Left ventricle myocardium inferior (tissue), 1 donor: ENCODE measurements around the gene PPFIBP2. TPM values are rescaled to one million over a fixed set of nuclear protein-coding genes. Genes with fewer than 3 reads are reported as not detected.
A peak's percentile ranks its signal among the peaks of the same experiment; 100 is the strongest.

Experiments used
- DNase-seq: peaks from one replicate; pipeline ENCODE4 v3.0.0-alpha.2; 2020
- H3K27ac ChIP-seq: fragments of 200-600 bp; replicated peaks from 2 replicates; pipeline ENCODE4 v1.8.0; 2021
- H3K27me3 ChIP-seq: fragments of 200-600 bp; 2 replicates; pipeline ENCODE4 v1.8.0; 2021; ENCODE audit warnings: low read depth
- H3K36me3 ChIP-seq: fragments of 200-600 bp; 2 replicates; pipeline ENCODE4 v1.8.0; 2021
- H3K4me1 ChIP-seq: fragments of 200-600 bp; 2 replicates; pipeline ENCODE4 v1.8.0; 2021
- H3K4me3 ChIP-seq: fragments of 200-600 bp; 2 replicates; pipeline ENCODE4 v1.8.0; 2021; ENCODE audit warnings: mild to moderate bottlenecking, moderate library complexity
- H3K9me3 ChIP-seq: fragments of 200-600 bp; replicated peaks from 2 replicates; pipeline ENCODE4 v1.8.0; 2021
- intact Hi-C: fragments of 100-400 bp; cut with micrococcal nuclease; formaldehyde crosslinking; loops from one replicate; pipeline ENCODE4 v1.11.0; 2022
- total RNA-seq: library from RNA; stranded (reverse); fragmentation: NEBNext Ultra II Directional; extraction: Animal tissue kit (Norgen Biotek cat#: 25700); gene quantifications from one replicate; pipeline ENCODE4 v1.2.1, GENCODE V29; 2021
- TF ChIP-seq, protein P1 (sequence below): fragments of 200-600 bp; IDR thresholded peaks from 2 replicates; pipeline ENCODE4 v1.8.0; 2021; ENCODE audit warnings: antibody characterized with exemption, mild to moderate bottlenecking, borderline replicate concordance
- donor health status: DM: no; HTN: yes; CAD: no; lungs with severe emphysema.

Gene PPFIBP2
- total RNA-seq, 1 donor from 2014 or later = 19.2 TPM

DNA sequence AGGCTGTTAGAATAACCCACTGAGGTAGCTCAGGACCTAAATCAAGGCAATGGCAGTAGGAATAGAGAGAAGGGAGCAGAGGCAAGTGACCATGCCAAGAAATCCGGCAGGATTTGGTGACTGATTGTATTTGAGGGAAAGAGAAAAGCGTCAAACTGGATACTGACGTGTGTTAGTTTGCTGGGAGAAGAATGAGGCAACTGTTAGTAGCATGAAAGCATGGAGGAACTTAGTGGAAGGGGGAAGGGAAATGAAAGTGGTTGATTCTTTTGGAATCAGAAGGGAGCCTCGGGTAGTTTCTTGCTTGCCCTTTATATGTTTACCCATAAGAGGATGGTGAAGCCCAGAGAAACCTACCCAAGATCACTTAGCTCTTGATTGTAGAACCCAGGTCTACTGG is 8.3 kb downstream of the PPFIBP2 start:
- Histone ChIP-seq H3K27ac (no peak overlapping the region), H3K4me3 (no peak overlapping the region), H3K9me3 (no peaks in the 10 kb centered on the region), H3K27me3 (no peaks in the 10 kb centered on the region), H3K36me3 (no peaks in the 10 kb centered on the region), H3K4me1 (peaks cover 26% of the 10 kb centered on the region)
- DNase-seq = no peak
- intact Hi-C loops = no loop called here
- TF ChIP-seq, protein P1, sequence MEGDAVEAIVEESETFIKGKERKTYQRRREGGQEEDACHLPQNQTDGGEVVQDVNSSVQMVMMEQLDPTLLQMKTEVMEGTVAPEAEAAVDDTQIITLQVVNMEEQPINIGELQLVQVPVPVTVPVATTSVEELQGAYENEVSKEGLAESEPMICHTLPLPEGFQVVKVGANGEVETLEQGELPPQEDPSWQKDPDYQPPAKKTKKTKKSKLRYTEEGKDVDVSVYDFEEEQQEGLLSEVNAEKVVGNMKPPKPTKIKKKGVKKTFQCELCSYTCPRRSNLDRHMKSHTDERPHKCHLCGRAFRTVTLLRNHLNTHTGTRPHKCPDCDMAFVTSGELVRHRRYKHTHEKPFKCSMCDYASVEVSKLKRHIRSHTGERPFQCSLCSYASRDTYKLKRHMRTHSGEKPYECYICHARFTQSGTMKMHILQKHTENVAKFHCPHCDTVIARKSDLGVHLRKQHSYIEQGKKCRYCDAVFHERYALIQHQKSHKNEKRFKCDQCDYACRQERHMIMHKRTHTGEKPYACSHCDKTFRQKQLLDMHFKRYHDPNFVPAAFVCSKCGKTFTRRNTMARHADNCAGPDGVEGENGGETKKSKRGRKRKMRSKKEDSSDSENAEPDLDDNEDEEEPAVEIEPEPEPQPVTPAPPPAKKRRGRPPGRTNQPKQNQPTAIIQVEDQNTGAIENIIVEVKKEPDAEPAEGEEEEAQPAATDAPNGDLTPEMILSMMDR = no peak

DNA sequence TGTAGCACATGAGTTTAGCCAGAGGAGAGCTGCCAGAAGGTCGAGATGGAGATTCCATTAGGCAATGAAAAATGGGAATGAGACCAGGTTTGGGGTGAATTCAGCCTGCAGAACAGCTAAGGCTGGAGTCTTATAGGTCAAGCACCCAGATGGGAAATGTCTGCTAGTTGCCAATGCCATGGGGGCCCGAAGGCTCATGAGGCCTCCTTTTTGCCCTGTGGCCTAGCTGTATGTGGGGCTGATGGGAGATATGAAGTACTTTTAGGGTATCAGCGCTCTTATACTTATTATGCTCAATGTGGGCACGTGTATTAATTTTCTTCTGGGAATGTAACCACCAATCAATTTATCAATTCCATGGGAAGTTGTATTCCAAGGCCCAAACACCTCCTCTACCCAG is 8.7 kb downstream of the PPFIBP2 start:
- intact Hi-C loops = no loop called here
- Histone ChIP-seq H3K9me3 (no peaks in the 10 kb centered on the region), H3K4me1 (peaks cover 26% of the 10 kb centered on the region), H3K27me3 (no peaks in the 10 kb centered on the region), H3K27ac (no peak overlapping the region), H3K4me3 (no peak overlapping the region), H3K36me3 (no peaks in the 10 kb centered on the region)
- DNase-seq = no peak
- TF ChIP-seq, protein P1 = no peak

DNA sequence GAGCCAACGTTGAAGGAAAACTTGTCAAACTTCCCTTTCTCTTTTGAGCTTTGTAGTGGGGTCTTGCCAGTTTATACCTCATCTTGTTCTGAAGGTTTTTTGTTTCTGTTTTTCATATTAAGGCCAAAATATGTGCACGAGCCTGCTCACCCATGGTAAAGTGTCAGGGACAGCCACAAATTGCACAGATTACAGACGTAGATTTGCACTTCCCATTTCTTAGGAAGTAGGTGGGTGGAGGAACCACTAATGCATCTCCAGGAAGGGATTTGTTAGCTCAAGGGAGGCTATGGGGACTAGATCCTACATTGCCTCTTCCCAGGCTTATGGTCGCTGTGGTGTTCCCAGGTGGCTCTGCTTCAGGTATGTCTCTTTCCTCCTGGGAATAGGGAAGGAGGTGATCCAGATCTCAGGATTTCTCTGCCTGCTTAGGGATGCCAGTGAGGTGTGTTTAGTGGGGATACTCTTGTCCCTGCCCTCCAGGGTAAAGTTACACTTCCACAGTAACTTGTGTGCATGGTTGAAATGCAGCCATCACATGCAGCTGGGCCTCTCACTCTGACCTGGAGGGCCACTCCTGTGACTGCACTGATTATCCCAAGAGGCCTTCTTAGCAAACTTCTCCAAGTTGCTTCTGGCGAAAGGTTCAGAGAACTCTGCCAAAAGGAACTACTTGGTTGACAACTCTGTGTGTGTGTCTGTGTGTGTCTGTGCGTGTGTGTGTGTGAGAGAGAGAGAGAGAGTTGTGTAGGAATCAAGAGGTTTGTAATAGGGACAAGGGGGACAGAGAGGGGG is 9.8 kb downstream of the PPFIBP2 start:
- TF ChIP-seq, protein P1 = no peak
- Histone ChIP-seq H3K4me3 (peak overlapping the region; percentile 22), H3K27me3 (no peaks in the 10 kb centered on the region), H3K9me3 (no peaks in the 10 kb centered on the region), H3K4me1 (peaks cover 26% of the 10 kb centered on the region), H3K27ac (peak overlapping the region; percentile 25), H3K36me3 (no peaks in the 10 kb centered on the region)
- no peak for DNase-seq
- intact Hi-C loops = no loop called here

DNA sequence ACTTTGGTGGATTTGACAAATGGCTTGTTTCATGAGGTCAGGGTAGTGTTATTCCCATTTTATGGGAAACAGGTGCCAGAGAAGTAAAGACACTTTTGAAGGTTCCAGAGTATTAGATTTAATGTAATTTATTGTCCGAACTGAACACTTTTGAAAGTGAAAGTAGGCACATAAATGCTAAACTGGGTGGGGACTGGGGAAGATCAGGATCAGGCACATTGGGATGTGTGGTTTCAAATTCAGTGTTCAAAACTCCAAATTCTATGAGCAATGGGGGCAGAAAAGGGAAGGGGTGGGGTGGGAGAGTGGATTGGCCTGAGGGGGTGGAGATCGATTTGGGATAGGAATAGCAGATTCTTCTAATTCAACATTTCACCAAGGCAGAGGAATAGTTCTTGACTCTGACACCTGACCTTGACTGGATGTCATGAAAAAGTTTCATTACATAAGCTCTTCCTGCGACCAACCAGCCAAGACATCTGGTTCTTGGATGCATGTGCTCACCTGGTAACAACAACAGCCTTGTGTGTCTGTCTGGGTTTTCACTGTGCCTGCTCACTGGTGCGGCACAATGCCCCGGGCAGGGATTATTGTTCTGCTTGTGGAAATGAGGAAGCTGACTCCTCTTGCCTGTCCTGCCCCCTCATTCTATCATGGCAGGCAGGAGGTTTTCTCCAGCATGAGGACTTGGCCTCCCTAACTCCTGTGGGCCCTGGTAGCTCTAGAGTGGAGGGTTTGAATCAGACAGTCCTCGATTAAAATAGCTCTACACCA is 10.8 kb downstream of the PPFIBP2 start:
- Histone ChIP-seq H3K4me1 (peaks cover 26% of the 10 kb centered on the region), H3K27me3 (no peaks in the 10 kb centered on the region), H3K9me3 (no peaks in the 10 kb centered on the region), H3K4me3 (peak overlapping the region; percentile 22), H3K36me3 (no peaks in the 10 kb centered on the region), H3K27ac (peak overlapping the region; percentile 25)
- intact Hi-C loops = no loop called here
- no peak for DNase-seq
- TF ChIP-seq, protein P1 = no peak

- H3K9me3 ChIP-seq = no peaks in the 10 kb centered on the region
- TF ChIP-seq, protein P1 = no peak
- no peak overlapping the region for H3K4me3 ChIP-seq
- DNase-seq = no peak
- intact Hi-C loops = no loop called here
- no peaks in the 10 kb centered on the region for H3K27me3 ChIP-seq
- H3K4me1 ChIP-seq = peaks cover 26% of the 10 kb centered on the region
- no peaks in the 10 kb centered on the region for H3K36me3 ChIP-seq
- H3K27ac ChIP-seq = no peak overlapping the region
Observed at GRCh38 chr11:7525424-7525823, 11.6 kb downstream of the PPFIBP2 start.
